GM19351 (cell line): Measurements from ENCODE around the gene PRPH.
"Not testable (repeated sequence)": the region's sequence is repeated elsewhere in the genome, so short reads cannot be mapped to it uniquely, and the experiment has no call there.

Experiments
- ATAC-seq: cut with Tn5 transposase; IDR thresholded peaks from one replicate; pipeline ENCODE4 v1.9.1; 2021; ENCODE audit warnings: mild to moderate bottlenecking, moderate library complexity; ENCODE audit not compliant: unreplicated experiment

Gene PRPH

DNA sequence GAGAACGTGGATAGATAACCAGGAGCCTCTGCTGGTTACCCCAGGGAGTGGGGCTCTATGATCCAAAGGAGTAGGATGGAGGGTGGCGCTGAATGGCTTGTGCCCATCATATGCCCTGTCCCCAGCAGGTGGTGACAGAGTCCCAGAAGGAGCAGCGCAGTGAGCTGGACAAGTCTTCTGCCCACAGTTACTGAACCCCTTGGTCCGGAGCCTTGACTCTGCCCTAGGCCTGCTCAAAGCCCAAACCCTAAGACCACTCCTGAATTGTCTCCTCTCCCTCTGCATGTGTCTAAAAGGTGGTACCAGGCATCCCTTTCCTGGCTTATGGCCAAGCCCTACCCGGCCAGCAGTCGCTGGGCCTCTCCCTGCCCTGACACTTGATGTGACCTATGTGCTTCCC lies 3.2 kb downstream of the PRPH start:
- ATAC-seq: no peak

DNA sequence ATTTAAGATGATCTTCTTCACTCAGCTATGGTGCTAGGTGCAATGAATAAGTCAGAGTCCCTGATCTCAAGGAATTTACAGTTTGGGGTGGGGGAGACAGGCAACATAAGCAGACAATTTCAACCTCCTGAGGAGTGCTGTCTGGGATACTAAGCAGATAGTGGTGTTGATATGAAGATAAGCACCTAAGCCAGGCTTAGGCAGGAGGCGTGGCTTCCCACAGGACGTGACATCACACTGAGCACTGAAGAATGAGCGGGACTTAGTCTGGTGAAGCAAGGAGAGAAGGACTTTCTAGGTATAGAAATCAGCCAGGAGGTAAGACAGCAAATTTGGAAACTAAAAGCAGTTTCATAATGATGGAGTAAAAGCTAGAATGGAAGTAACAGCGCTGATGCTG lies 6.8 kb downstream of the PRPH start:
- ATAC-seq: no peak

DNA sequence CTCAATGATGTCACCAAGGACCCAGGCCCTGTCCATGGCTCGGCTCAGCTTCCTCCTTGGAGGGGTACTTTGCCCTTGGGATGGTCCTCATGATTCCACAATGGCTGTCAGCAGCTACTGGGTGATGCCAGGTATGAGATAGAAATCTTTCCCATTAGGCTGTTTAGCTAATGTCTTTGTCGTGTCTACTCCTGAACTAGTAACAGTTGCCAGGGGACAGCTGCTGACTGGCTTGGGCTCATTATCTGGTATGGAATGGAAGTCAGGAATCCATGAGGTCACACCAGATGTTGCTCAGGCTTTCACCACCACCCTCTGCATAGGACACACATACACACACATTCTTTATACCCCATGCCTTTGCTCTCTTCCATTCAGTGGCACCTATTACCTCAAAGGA lies 9.2 kb downstream of the PRPH start:
- ATAC-seq: no peak

DNA sequence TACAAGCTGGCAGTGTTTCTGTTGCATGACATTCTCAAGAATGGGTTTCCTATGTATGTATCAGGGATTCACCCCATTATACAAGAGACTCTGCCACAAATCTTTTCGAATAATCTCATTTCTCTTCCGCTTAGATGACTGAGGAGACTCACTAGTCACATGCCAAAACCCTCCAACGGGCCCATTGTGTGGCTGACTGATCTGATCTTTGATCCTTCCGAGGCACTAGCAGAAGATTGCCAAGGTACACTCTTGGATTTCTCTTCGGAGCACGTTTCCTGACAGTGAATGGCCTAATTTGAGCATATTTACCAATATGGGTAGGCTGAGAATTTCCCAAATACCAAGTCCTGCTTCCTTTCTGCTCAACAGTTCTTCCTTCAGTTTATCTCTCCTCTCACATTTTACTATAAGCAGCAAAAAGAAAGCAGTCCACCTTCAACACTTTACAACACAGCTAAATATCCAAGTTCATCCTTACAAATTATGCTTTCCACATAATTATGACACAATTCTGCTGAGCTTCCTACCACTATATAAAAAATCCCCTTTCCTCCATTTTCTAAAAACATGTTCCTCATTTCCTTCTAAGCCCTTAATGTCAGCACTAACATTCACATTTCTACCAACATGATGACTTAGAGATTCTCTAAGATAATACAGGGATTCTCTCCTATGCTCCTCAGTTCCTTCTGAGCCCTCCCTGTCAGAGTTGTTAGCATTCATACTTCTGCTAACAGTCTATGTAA lies 11.0 kb downstream of the PRPH start:
- no peak for ATAC-seq

DNA sequence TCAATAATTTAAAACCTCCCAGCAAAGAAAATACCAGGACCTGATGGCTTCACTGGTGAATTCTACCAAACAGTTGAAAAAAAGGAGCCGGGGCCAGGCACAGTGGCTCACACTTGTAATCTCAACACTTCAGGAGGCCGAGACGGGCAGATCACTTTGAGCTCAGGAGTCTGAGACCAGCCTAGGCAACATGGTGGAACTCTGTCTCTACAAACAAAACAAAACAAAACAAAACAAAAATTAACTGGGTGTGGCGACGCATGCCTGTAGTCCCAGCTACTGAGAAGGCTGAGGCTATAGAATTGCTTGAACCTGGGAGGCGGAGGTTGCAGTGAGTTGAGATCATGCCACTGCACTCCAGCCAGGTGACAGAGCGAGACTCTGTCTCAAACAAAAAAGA lies 14.4 kb downstream of the PRPH start:
- no peak for ATAC-seq

DNA sequence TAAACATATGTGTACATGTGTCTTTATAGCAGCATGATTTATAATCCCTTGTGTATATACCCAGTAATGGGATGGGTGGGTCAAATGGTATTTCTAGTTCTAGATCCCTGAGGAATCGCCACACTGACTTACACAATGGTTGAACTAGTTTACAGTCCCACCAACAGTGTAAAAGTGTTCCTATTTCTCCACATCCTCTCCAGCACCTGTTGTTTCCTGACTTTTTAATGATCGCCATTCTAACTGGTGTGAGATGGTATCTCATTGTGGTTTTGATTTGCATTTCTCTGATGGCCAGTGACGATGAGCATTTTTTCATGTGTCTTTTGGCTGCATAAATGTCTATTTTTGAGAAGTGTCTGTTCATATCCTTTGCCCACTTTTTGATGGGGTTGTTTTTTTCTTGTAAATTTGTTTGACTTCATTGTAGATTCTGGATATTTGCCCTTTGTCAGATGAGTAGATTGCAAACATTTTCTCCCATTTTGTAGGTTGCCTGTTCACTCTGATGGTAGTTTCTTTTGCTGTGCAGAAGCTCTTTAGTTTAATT lies 15.6 kb downstream of the PRPH start:
- ATAC-seq: not testable (repeated sequence)

DNA sequence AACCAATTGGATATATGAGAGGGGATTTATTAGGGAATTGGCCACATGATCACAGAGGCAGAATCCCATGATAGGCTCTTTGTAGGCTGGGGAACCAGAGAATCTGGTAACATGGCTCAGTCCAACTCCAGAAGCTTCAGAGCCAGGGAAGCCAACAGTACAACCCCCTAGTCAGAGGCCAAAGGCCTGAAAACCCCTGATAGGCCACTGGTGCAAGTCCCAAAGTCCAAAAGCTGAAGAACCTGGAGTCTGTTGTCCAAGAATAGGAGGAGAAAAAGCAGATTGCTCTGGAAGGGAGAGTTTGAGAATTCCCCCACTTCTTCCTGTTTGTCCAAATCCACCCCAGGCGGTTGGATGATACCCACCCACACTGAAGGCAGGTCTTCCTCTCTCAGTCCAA lies 19.9 kb downstream of the PRPH start:
- no peak for ATAC-seq

DNA sequence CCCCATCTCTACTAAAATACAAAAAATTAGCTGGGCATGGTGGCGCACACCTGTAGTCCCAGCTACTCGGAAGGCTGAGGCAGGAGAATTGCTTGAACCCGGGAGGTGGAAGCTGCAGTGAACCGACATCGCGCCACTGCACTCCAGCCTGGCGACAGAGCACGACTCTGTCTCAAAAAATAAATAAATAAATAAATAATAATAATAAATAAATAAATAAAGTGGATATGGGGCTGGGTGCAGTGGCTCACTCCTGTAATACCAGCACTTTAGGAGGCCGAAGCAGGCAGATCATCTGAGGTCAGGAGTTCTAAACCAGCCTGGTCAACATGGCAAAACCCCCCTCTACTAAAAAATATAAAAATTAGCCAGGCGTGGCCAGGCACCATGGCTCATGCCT lies 22.2 kb downstream of the PRPH start:
- not testable (repeated sequence) for ATAC-seq

DNA sequence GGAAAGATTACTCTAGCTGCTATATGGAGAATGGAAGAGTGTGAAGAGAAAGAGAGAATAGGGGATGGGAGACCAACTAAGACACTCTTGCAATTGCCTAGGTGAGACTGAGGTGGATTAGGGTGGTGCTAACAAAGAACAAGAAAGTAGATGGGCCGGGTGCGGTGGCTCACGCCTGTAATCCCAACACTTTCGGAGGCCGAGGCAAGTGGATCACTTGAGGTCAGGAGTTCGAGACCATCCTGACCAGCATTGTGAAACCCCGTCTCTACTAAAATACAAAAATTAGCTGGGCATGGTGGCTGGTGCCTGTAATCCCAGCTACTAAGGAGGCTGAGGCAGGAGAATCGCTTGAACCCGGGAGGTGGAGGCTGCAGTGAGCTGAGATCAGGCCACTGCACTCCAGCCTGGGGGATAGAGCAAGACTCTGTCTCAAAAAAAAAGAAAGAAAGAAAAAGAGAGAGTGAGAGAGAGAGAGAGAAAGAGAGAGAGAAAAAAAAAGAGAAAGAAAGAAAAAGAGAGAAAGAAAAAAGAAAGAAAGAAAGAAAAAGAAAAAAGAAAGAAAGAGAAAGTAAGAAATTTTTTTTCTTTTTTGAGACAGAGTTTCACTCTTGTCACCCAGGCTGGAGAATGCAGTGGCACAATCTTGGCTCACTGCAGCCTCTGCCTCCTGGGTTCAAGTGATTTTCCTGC lies 25.6 kb downstream of the PRPH start:
- not testable (repeated sequence) for ATAC-seq

DNA sequence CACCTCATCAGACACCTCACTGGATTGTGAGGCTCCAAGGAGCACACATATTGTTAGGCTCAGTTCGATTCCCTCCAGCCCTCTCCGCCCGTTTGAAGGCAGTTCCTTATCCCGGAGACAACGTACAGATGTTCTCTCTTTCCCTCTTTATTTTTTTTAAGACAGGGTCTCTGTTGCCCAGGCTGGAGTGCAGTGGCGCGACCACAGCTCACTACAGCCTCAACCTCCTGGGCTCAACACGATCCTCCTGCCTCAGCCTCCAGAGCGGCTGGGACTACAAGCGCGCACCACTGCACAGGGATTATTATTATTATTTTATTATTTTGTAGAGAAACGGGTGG lies 27.4 kb downstream of the PRPH start:
- ATAC-seq: no peak

DNA sequence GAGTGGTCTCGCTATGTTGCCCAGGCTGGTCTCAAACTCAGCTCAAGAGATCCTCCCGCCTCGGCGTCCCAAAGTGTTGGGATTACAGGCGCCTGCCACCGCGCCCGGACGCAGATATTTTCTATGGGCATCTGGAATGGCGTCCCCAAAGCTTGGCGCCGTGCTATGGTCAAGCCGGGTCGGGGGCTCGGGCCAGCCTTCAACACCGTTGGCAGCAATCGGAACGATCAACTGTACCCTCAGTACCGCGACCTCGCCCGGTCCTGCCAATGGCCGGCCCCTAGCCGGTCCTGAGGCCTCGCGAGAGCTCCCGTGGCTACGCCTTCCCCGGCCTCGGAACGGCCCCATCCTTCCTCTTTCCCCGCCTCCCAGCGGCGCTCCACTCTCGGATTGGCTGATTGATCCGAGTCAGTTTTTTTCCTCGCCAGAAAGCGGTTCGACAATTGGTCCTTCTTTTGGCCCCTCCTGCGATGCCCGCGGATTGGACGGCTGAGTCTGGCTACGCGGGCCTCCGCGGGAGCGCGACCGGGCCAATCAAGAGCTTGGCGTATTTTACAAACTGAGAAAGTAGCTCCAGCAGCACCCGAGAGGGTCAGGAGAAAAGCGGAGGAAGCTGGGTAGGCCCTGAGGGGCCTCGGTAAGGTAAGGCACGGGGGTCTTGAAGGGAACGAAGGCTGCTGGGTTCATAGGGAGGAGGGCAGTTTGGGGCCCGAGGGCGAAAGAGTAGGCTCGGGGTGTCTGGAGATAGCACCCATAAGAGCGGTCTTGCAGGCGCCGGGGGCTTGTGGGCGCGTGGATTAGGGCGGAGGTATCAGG lies 28.0 kb downstream of the PRPH start, which contains the start of gene TROAP:
Gene TROAP, plus strand, starts transcription at position 548 of the 816 bp plus-strand sequence. CDS start 354 bp downstream, outside the sequence.
- ATAC-seq: peak; percentile 98

DNA sequence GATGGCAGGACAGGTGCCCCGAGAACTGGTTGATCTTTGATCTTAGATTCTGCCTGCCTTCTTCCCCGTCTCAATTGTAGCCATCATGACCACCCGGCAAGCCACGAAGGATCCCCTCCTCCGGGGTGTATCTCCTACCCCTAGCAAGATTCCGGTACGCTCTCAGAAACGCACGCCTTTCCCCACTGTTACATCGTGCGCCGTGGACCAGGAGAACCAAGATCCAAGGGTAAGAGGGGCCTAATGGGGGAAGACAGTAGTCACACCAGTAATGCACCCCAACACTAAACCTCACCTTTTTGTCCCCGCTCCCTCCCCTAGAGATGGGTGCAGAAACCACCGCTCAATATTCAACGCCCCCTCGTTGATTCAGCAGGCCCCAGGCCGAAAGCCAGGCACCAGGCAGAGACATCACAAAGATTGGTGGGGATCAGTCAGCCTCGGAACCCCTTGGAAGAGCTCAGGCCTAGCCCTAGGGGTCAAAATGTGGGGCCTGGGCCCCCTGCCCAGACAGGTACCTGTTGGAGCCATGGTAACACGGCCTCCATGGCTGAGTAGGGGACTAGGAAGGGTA lies 28.7 kb downstream of the PRPH start:
- ATAC-seq: no peak

DNA sequence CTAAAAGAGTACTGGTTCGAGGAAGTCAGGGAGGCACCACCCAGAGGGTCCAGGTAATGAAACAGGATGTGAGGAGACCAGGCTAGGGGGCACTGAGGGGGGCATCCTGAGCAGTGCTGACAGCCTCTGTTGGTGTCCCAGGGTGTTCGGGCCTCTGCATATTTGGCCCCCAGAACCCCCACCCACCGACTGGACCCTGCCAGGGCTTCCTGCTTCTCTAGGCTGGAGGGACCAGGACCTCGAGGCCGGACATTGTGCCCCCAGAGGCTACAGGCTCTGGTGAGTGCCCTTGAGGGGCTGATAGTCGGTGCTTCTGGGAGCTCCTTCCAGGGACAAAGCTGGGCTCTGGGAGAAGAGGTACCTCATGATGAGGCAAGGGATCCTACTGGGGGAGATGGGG lies 30.7 kb downstream of the PRPH start:
- no peak for ATAC-seq

DNA sequence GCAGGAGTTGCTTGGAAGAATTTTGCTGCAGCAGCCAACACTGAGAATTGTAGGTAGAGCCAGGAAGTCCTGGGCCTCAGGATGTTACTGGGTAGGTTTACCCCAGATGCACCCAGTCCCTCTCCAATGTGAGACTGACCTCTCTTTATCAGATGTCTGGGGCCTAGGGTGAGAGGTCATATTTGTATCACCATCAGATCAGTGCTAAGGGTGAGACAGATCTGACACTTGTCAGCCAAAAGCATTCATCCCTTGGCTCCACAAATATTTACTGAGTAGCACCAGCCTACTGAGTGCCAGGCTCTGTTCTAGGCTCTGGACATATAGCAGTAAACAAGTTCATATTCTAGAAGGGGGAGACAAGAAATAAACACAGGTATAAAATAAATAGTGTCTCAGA lies 32.4 kb downstream of the PRPH start:
- no peak for ATAC-seq

DNA sequence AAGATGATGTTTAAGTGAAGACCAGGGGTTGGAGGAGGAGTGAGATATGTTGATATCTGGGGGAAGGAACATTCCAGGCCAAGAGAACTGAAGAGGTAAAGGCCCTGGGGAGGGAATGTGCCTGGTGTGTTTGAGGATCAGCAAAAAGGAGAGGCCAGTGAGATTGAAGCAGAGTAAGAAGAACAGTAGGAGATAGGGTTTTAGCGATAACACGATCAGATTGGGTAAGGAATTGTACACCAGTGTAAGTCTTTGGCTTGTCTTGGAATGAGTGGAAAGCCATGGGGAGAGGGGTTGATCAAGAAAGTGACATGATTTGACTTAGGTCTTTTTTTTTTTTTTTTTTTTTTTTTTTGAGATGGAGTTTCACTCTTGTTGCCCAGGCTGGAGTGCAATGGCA lies 32.9 kb downstream of the PRPH start:
- ATAC-seq: no peak

DNA sequence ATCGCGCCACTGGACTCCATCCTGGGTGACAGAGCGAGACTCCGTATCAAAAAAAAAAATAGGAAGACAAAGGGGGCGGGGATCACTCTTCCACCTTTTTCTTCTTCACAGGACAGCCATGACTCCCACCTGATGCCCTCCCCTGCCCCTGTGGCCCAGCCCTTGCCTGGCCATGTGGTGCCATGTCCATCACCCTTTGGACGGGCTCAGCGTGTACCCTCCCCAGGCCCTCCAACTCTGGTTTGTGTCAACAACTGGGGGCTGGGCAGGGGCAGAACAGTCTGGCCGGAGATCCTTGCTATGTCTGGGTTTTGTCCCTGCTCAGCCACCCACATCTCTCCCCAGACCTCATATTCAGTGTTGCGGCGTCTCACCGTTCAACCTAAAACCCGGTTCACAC lies 33.9 kb downstream of the PRPH start:
- no peak for ATAC-seq

DNA sequence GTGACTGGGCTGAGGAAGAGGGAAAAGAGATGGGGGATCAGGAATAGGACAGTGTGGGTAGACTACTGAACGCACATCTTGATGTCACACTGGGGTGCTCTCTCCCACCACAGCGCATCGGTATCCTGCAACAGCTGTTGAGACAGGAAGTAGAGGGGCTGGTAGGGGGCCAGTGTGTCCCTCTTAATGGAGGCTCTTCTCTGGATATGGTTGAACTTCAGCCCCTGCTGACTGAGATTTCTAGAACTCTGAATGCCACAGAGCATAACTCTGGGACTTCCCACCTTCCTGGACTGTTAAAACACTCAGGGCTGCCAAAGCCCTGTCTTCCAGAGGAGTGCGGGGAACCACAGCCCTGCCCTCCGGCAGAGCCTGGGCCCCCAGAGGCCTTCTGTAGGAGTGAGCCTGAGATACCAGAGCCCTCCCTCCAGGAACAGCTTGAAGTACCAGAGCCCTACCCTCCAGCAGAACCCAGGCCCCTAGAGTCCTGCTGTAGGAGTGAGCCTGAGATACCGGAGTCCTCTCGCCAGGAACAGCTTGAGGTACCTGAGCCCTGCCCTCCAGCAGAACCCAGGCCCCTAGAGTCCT lies 35.2 kb downstream of the PRPH start:
- no peak for ATAC-seq

DNA sequence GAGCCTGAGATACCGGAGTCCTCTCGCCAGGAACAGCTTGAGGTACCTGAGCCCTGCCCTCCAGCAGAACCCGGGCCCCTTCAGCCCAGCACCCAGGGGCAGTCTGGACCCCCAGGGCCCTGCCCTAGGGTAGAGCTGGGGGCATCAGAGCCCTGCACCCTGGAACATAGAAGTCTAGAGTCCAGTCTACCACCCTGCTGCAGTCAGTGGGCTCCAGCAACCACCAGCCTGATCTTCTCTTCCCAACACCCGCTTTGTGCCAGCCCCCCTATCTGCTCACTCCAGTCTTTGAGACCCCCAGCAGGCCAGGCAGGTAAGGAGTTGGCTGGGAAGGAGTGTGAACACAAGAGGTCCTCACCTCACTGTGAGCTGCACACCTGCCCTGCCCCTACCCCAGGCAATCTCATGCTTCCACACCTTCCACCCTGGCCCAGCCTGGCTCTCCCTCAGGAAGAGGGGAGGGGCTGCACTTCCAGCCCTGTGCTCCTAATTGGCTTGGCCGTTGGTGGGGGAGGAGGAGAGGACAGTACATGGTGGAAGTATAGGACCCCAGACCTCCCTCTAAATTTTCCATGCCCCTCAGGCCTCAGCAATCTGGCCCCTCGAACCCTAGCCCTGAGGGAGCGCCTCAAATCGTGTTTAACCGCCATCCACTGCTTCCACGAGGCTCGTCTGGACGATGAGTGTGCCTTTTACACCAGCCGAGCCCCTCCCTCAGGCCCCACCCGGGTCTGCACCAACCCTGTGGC lies 35.9 kb downstream of the PRPH start:
- no peak for ATAC-seq

DNA sequence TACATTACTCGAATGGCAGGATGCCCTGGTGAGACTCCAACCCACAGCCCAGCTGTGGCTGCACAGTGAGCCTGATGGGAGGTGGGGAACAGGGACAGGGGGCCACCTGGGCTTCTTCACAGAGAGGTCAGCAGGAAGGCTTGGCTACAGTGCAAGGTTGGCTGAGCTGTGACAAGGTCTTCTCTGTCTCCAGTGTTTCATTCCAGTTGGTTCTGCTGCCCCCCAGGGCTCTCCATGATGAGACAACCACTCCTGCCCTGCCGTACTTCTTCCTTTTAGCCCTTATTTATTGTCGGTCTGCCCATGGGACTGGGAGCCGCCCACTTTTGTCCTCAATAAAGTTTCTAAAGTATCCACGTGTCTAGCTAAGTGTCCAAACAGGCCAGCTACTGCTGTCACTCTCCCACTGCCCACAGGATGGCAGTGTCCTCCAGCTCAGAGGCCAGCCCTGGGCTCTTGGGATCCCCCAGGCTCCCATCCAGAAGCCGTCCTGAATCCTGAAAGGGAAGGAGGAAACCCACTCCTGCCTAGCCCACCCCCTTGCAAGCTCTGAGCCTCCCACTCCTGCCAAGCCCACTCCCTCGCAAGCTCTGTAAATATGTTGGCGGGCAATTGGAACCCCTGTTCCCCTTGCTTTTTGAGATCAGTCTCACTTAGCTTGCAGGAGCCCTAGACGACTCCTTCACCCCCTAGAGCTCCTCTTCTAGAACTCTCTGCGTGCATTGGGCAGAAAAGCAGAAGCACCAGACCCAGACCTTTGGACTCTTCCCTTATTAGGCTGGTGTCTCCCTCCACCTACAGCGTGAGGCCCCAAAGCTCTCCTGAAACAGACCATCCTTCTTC lies 36.7 kb downstream of the PRPH start:
- ATAC-seq: no peak
